K562 (cell line): ENCODE results near the gene PCNX3. TPM values are rescaled to one million over a fixed set of nuclear protein-coding genes. Genes with fewer than 3 reads are reported as not detected.

Experiments used
- BHLHE40 ChIP-seq: IDR thresholded peaks from 2 replicates; pipeline ENCODE4 v1.6.1; 2011; ENCODE audit warnings: low read length, improper control_type of control experiment
- E2F4 ChIP-seq: sonication (generic); formaldehyde crosslinking; IDR thresholded peaks from 2 replicates; pipeline ENCODE4 v1.8.0; 2022; ENCODE audit warnings: mild to moderate bottlenecking, low read depth, missing genetic modification reagents
- GTF2F1 ChIP-seq: IDR thresholded peaks from 2 replicates; pipeline ENCODE4 v1.6.1; 2011; ENCODE audit warnings: low read depth, low read length, improper control_type of control experiment
- HSF4 ChIP-seq: fragments of 250-450 bp; sonication (Bioruptor Pico); IDR thresholded peaks from 2 replicates; pipeline ENCODE4 v2.1.2; 2022; ENCODE audit warnings: mild to moderate bottlenecking, moderate library complexity, borderline replicate concordance
- NEUROD1 ChIP-seq: fragments of 150-350 bp; IDR thresholded peaks from 2 replicates; pipeline ENCODE4 v1.6.1; 2014; ENCODE audit warnings: borderline replicate concordance, low read length, low read depth; ENCODE audit not compliant: partially characterized antibody
- NFYB ChIP-seq: IDR thresholded peaks from 2 replicates; pipeline ENCODE4 v1.6.1; 2011; ENCODE audit warnings: mild to moderate bottlenecking, moderate library complexity; ENCODE audit not compliant: insufficient read length; ENCODE audit errors: extremely low read depth
- NR3C1 ChIP-seq: sonication (generic); formaldehyde crosslinking; IDR thresholded peaks from 2 replicates; pipeline ENCODE4 v1.8.1; 2022; ENCODE audit warnings: missing genetic modification reagents
- PCBP1 ChIP-seq: fragments of 200-400 bp; formaldehyde crosslinking; IDR thresholded peaks from 2 replicates; pipeline ENCODE4 v1.6.1; 2018; ENCODE audit warnings: mild to moderate bottlenecking, low read depth, low read length; ENCODE audit not compliant: poor library complexity, severe bottlenecking
- PHB2 ChIP-seq: fragments of 450-650 bp; IDR thresholded peaks from 2 replicates; pipeline ENCODE4 v1.6.1; 2017; ENCODE audit warnings: low read depth
- POLR3G ChIP-seq: IDR thresholded peaks from 2 replicates; pipeline ENCODE4 v1.6.1; 2011; ENCODE audit not compliant: insufficient read length, insufficient replicate concordance; ENCODE audit errors: extremely low read depth
- SREBF1 ChIP-seq: fragments of 150-350 bp; IDR thresholded peaks from 2 replicates; pipeline ENCODE4 v1.6.1; 2014; ENCODE audit warnings: antibody characterized with exemption, low read depth, low read length, borderline replicate concordance
- TAF7 ChIP-seq: fragments of 450-650 bp; IDR thresholded peaks from 2 replicates; pipeline ENCODE4 v1.6.1; 2016; ENCODE audit warnings: missing genetic modification characterization, missing compliant biosample characterization
- TARDBP ChIP-seq: fragments of 450-650 bp; IDR thresholded peaks from 2 replicates; pipeline ENCODE4 v1.6.1; 2016
- TBP ChIP-seq: optimal IDR thresholded peaks from 2 replicates; pipeline ENCODE3; 2011; ENCODE audit warnings: low read depth, low read length, improper control_type of control experiment
- ZBTB9 ChIP-seq: fragments of 450-650 bp; formaldehyde crosslinking; IDR thresholded peaks from 2 replicates; pipeline ENCODE4 v1.4.0; 2020; ENCODE audit warnings: mild to moderate bottlenecking, moderate library complexity
- ZFP1 ChIP-seq: fragments of 450-650 bp; formaldehyde crosslinking; IDR thresholded peaks from 2 replicates; pipeline ENCODE4 v1.4.0; 2020; ENCODE audit warnings: mild to moderate bottlenecking, mixed read lengths
- ZFPM2 ChIP-seq: fragments of 250-450 bp; sonication (Bioruptor Pico); IDR thresholded peaks from 2 replicates; pipeline ENCODE4 v1.5.1; 2022; ENCODE audit warnings: mild to moderate bottlenecking
- ZKSCAN1 ChIP-seq: fragments of 150-350 bp; IDR thresholded peaks from 2 replicates; pipeline ENCODE4 v1.6.1; 2016; ENCODE audit warnings: low read depth, low read length
- ZNF121 ChIP-seq: sonication (generic); formaldehyde crosslinking; conservative IDR thresholded peaks from 2 replicates; pipeline ENCODE4 v1.8.0; 2022; ENCODE audit warnings: missing genetic modification reagents
- ZNF23 ChIP-seq: fragments of 250-450 bp; sonication (Bioruptor Pico); IDR thresholded peaks from 2 replicates; pipeline ENCODE4 v1.4.0; 2020; ENCODE audit warnings: mild to moderate bottlenecking
- ZNF232 ChIP-seq: sonication (generic); formaldehyde crosslinking; IDR thresholded peaks from 2 replicates; pipeline ENCODE4 v1.8.0; 2022; ENCODE audit warnings: mild to moderate bottlenecking, missing genetic modification reagents
- ZNF354B ChIP-seq: fragments of 250-450 bp; sonication (Bioruptor Pico); IDR thresholded peaks from 2 replicates; pipeline ENCODE4 v1.4.0; 2020
- ZNF445 ChIP-seq: fragments of 250-450 bp; sonication (Bioruptor Pico); IDR thresholded peaks from 2 replicates; pipeline ENCODE4 v1.4.0; 2020; ENCODE audit warnings: low read depth, mild to moderate bottlenecking, moderate library complexity
- polyA plus RNA-seq, 8 experiments: library from polyadenylated mRNA; depleted of rRNA in 4 of 8; stranded (reverse) in 5 of 8; unstranded in 3 of 8; fragments of >200 nt; fragmentation: Nextera tagmentation in 2 of 8; fragmentation: Illumina TruSeq in 1 of 8; extraction: Ambion mirVana in 2 of 8; extraction: Trizol in 1 of 8; gene quantifications; 2 replicates each; pipeline versions ENCODE4 v1.2.1 to v1.2.3, GENCODE V29; 2011 to 2014; ENCODE audit warnings: inconsistent platforms in 1 of 8, missing spikeins in 1 of 8
- total RNA-seq, 7 experiments: library from RNA; depleted of rRNA in 6 of 7; stranded (reverse); fragments of >200 nt in 6 of 7; fragmentation: Illumina TruSeq in 2 of 7; extraction: Trizol in 2 of 7; gene quantifications; 2 replicates each; pipeline versions ENCODE4 v1.2.1 to v1.2.3, GENCODE V29; 2011 to 2021; ENCODE audit warnings: low replicate concordance in 1 of 7
- TF ChIP-seq, protein P1 (sequence below): fragments of 450-650 bp; IDR thresholded peaks from 2 replicates; pipeline ENCODE4 v1.6.1; 2017; ENCODE audit warnings: mild to moderate bottlenecking, moderate library complexity
- TF ChIP-seq, protein P2 (sequence below): fragments of 250-450 bp; sonication (Bioruptor Pico); IDR thresholded peaks from 2 replicates; pipeline ENCODE4 v1.8.0; 2021; ENCODE audit warnings: borderline replicate concordance, mild to moderate bottlenecking, moderate library complexity; ENCODE audit not compliant: poor library complexity, severe bottlenecking

The PCNX3 gene
- total and polyA plus RNA-seq, 9 of the 15 experiments (the other 6 are each of a cell fraction or from before 2014, with no cell fraction given), result 0.11 to 47.8 (median 12.8) TPM

GRCh38 chr11:65569973-65570918 is 45.3 kb upstream of the PCNX3 start, which contains the start of gene ZNRD2 (continued):
- TF ChIP-seq SREBF1, result no peak
- TF ChIP-seq ZBTB9, result peak; percentile 84; the same call in 1 of the 2 replicates
- TF ChIP-seq NFYB, result no peak
- TF ChIP-seq ZNF23 (CRISPR knock-in tag), result no peak
- TF ChIP-seq ZKSCAN1, result peak; percentile 8; the same call in 1 of the 2 replicates
- TF ChIP-seq ZNF354B (CRISPR knock-in tag), result no peak
- no peak for TF ChIP-seq POLR3G
- peak; percentile 31; the same call in 1 of the 2 replicates for TF ChIP-seq GTF2F1
- no peak for TF ChIP-seq E2F4
- peak; percentile 38 for TF ChIP-seq TBP
- TF ChIP-seq, protein P1, sequence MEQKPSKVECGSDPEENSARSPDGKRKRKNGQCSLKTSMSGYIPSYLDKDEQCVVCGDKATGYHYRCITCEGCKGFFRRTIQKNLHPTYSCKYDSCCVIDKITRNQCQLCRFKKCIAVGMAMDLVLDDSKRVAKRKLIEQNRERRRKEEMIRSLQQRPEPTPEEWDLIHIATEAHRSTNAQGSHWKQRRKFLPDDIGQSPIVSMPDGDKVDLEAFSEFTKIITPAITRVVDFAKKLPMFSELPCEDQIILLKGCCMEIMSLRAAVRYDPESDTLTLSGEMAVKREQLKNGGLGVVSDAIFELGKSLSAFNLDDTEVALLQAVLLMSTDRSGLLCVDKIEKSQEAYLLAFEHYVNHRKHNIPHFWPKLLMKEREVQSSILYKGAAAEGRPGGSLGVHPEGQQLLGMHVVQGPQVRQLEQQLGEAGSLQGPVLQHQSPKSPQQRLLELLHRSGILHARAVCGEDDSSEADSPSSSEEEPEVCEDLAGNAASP, result no peak
- TF ChIP-seq PCBP1, result peak; percentile 68
- no peak for TF ChIP-seq HSF4 (CRISPR knock-in tag)
- peak; percentile 55 for TF ChIP-seq NEUROD1
- no peak for TF ChIP-seq ZFP1 (CRISPR knock-in tag)
- no peak; the same call in 1 of the 2 replicates for TF ChIP-seq TARDBP
- TF ChIP-seq ZNF232, result no peak; the same call in 1 of the 2 replicates
- TF ChIP-seq, protein P2, sequence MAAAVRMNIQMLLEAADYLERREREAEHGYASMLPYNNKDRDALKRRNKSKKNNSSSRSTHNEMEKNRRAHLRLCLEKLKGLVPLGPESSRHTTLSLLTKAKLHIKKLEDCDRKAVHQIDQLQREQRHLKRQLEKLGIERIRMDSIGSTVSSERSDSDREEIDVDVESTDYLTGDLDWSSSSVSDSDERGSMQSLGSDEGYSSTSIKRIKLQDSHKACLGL, result no peak
- peak; percentile 34; the same call in 1 of the 2 replicates for TF ChIP-seq BHLHE40
- no peak for TF ChIP-seq ZNF445 (CRISPR knock-in tag)
- 0 out of 2 replicates have a peak, but pooled peaks have one; percentile 42 for TF ChIP-seq TAF7 (tag)
- no peak for TF ChIP-seq ZNF121 (CRISPR knock-in tag)
- TF ChIP-seq ZFPM2 (CRISPR knock-in tag), result no peak
- TF ChIP-seq PHB2, result no peak
- no peak for TF ChIP-seq NR3C1 (CRISPR knock-in tag)
